GM12891 (cell line): ENCODE data around the gene SLC7A10.

Experiments used
- PAX5 ChIP-seq: IDR thresholded peaks from 2 replicates; pipeline ENCODE4 v1.6.1; 2011; ENCODE audit warnings: low read length, moderate library complexity, mild to moderate bottlenecking; ENCODE audit not compliant: insufficient read depth, severe bottlenecking
- POLR2A ChIP-seq: IDR thresholded peaks from 2 replicates; pipeline ENCODE4 v1.6.1; 2011; ENCODE audit warnings: low read depth, low read length, control low read depth
- POLR2AphosphoS5 ChIP-seq: IDR thresholded peaks from 2 replicates; pipeline ENCODE4 v1.6.1; 2011; ENCODE audit warnings: low read depth, low read length, control low read depth
- POU2F2 ChIP-seq: IDR thresholded peaks from 2 replicates; pipeline ENCODE4 v1.6.1; 2011; ENCODE audit warnings: low read depth, mild to moderate bottlenecking, control low read depth, low read length, moderate library complexity
- SPI1 ChIP-seq: IDR thresholded peaks from 2 replicates; pipeline ENCODE4 v1.6.1; 2011; ENCODE audit warnings: low read depth, low read length, control low read depth
- TAF1 ChIP-seq: IDR thresholded peaks from 2 replicates; pipeline ENCODE4 v1.6.1; 2011; ENCODE audit warnings: low read depth, low read length, control low read depth

- TF ChIP-seq SPI1 (no peak), POLR2A (no peak), POLR2AphosphoS5 (no peak), TAF1 (no peak), PAX5 (no peak), POU2F2 (no peak)
These were observed 15.2 kb downstream of the SLC7A10 start for GRCh38 chr19:33210266-33210940.
